Measurements from ENCODE around the gene KCNIP1.

The KCNIP1 gene

GRCh38 chr5:170554521-170555267 lies 50.9 kb downstream of the KCNIP1 start:
- H3K27me3 ChIP-seq (ENCODE audit: insufficient read depth, low read length): no peaks in the 10 kb centered on the region
- no peaks in the 10 kb centered on the region for H3K9me3 ChIP-seq (ENCODE audit: insufficient read depth, low read depth, low read length)
- H3K36me3 ChIP-seq (ENCODE audit: insufficient read depth, low read depth, low read length): no peaks in the 10 kb centered on the region
- H3K9ac ChIP-seq (ENCODE audit: low read depth, low read length): no peak overlapping the region
- H3K27ac ChIP-seq (ENCODE audit: low read length): no peak overlapping the region
- no peak overlapping the region for H3K4me3 ChIP-seq (ENCODE audit: low read length)
- no peaks in the 10 kb centered on the region for H3K4me1 ChIP-seq (ENCODE audit: insufficient read depth, low read length)

DNA sequence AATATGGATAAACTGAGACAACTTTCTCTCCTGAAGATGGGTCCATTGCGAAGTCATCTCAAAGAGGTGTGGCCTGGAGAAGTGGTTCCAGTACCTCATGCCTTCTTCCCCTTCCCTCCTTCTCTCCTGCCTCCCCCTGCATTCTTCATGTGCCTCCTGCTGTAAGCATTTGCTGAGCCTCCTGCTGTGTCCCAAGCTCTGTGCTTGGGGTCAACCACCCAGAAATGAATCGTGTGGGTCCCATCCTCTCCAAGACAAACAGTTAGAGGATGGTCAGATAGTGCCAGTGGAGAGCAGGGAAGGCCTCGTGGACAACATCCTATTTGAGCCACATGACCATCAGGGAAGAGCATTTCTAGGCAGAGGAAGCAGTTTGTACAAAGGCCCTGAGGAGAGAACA lies 53.5 kb downstream of the KCNIP1 start:
- no peak overlapping the region for H3K9ac ChIP-seq (ENCODE audit: low read depth, low read length)
- no peaks in the 10 kb centered on the region; the same call in 1 of the 2 replicates for H3K27me3 ChIP-seq (ENCODE audit: insufficient read depth, low read length)
- no peaks in the 10 kb centered on the region for H3K36me3 ChIP-seq (ENCODE audit: insufficient read depth, low read depth, low read length)
- no peak overlapping the region for H3K27ac ChIP-seq (ENCODE audit: low read length)
- no peak overlapping the region for H3K4me3 ChIP-seq (ENCODE audit: low read length)
- no peaks in the 10 kb centered on the region for H3K4me1 ChIP-seq (ENCODE audit: insufficient read depth, low read length)
- H3K9me3 ChIP-seq (ENCODE audit: insufficient read depth, low read depth, low read length): no peaks in the 10 kb centered on the region

- H3K27ac ChIP-seq (ENCODE audit: low read length): no peak overlapping the region
- no peaks in the 10 kb centered on the region for H3K9me3 ChIP-seq (ENCODE audit: insufficient read depth, low read depth, low read length)
- no peaks in the 10 kb centered on the region for H3K36me3 ChIP-seq (ENCODE audit: insufficient read depth, low read depth, low read length)
- H3K4me1 ChIP-seq (ENCODE audit: insufficient read depth, low read length): no peaks in the 10 kb centered on the region
- H3K4me3 ChIP-seq (ENCODE audit: low read length): no peak overlapping the region
- no peak overlapping the region for H3K9ac ChIP-seq (ENCODE audit: low read depth, low read length)
- no peaks in the 10 kb centered on the region; the same call in 1 of the 2 replicates for H3K27me3 ChIP-seq (ENCODE audit: insufficient read depth, low read length)
Measured at GRCh38 chr5:170559296-170559695, 55.5 kb downstream of the KCNIP1 start.

DNA sequence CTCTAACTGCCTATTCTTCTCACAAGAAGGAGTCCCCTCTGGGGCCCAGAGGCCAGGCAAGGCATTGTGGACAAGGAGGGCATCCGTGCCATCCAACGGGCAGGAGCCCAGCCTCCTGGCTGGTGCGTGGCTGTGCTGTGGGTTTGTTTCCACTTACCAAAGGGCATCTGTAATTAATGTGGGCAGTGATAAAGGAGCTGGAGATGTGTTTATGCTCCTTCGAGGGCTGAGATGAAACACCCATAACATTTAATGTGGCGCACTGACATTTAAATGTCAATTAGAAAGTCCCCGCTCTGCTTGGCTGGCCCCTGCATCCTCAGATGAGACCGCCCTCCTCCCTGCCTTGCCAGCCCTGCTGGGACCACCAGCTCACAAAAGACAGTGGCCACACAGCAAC lies 57.1 kb downstream of the KCNIP1 start:
- no peak overlapping the region for H3K4me3 ChIP-seq (ENCODE audit: low read length)
- no peaks in the 10 kb centered on the region for H3K36me3 ChIP-seq (ENCODE audit: insufficient read depth, low read depth, low read length)
- H3K27ac ChIP-seq (ENCODE audit: low read length): no peak overlapping the region
- no peaks in the 10 kb centered on the region; the same call in 1 of the 2 replicates for H3K27me3 ChIP-seq (ENCODE audit: insufficient read depth, low read length)
- H3K9me3 ChIP-seq (ENCODE audit: insufficient read depth, low read depth, low read length): no peaks in the 10 kb centered on the region
- H3K4me1 ChIP-seq (ENCODE audit: insufficient read depth, low read length): no peaks in the 10 kb centered on the region
- H3K9ac ChIP-seq (ENCODE audit: low read depth, low read length): no peak overlapping the region

- Histone ChIP-seq H3K27me3 (ENCODE audit: insufficient read depth, low read length) (no peaks in the 10 kb centered on the region; the same call in 1 of the 2 replicates), H3K36me3 (ENCODE audit: insufficient read depth, low read depth, low read length) (no peaks in the 10 kb centered on the region), H3K4me3 (ENCODE audit: low read length) (no peak overlapping the region), H3K4me1 (ENCODE audit: insufficient read depth, low read length) (no peaks in the 10 kb centered on the region), H3K9me3 (ENCODE audit: insufficient read depth, low read depth, low read length) (no peaks in the 10 kb centered on the region), H3K27ac (ENCODE audit: low read length) (no peak overlapping the region), H3K9ac (ENCODE audit: low read depth, low read length) (no peak overlapping the region)
Measured at GRCh38 chr5:170562166-170562874, 58.5 kb downstream of the KCNIP1 start.

GRCh38 chr5:170562875-170563228 lies 59.0 kb downstream of the KCNIP1 start:
- Histone ChIP-seq H3K9me3 (ENCODE audit: insufficient read depth, low read depth, low read length) (no peaks in the 10 kb centered on the region), H3K27ac (ENCODE audit: low read length) (no peak overlapping the region), H3K9ac (ENCODE audit: low read depth, low read length) (no peak overlapping the region), H3K4me1 (ENCODE audit: insufficient read depth, low read length) (no peaks in the 10 kb centered on the region), H3K27me3 (ENCODE audit: insufficient read depth, low read length) (no peaks in the 10 kb centered on the region; the same call in 1 of the 2 replicates), H3K36me3 (ENCODE audit: insufficient read depth, low read depth, low read length) (no peaks in the 10 kb centered on the region), H3K4me3 (ENCODE audit: low read length) (no peak overlapping the region)

DNA sequence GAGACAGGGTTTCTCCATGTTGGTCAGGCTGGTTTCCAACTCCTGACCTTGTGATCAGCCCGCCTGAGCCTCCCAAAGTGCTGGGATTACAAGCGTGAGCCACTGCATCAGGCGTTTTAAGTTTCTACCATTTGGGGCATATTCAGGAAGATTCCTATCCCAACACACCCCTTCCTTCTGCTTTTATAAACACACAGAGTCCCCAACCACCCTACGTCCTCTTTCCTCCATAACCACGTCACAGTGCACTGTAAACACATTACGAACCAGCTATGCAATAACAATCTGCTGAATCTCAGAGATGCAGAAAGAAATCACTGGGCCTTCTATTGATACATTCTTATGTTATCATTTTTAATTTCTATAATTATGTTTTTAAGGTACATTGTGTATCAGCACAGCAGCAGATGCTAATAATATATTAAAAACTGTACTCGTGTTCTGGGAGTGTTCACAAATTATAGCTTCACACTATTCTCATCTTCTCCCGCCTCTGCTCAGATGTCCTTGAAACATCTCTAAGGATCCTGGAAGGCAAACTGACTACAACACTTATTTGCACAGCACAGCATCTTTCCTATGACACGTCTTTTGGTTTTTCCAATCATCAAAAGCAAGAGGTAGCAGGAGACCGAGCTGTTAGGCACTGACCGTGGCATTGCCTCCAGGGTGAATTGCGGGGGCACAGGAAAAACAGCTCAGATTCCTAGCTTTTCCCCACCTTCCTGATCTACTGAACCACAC lies 60.2 kb downstream of the KCNIP1 start:
- H3K27me3 ChIP-seq (ENCODE audit: insufficient read depth, low read length): no peaks in the 10 kb centered on the region; the same call in 1 of the 2 replicates
- no peak overlapping the region for H3K4me3 ChIP-seq (ENCODE audit: low read length)
- H3K9ac ChIP-seq (ENCODE audit: low read depth, low read length): no peak overlapping the region
- no peaks in the 10 kb centered on the region for H3K36me3 ChIP-seq (ENCODE audit: insufficient read depth, low read depth, low read length)
- H3K4me1 ChIP-seq (ENCODE audit: insufficient read depth, low read length): no peaks in the 10 kb centered on the region
- no peak overlapping the region for H3K27ac ChIP-seq (ENCODE audit: low read length)
- H3K9me3 ChIP-seq (ENCODE audit: insufficient read depth, low read depth, low read length): no peaks in the 10 kb centered on the region

DNA sequence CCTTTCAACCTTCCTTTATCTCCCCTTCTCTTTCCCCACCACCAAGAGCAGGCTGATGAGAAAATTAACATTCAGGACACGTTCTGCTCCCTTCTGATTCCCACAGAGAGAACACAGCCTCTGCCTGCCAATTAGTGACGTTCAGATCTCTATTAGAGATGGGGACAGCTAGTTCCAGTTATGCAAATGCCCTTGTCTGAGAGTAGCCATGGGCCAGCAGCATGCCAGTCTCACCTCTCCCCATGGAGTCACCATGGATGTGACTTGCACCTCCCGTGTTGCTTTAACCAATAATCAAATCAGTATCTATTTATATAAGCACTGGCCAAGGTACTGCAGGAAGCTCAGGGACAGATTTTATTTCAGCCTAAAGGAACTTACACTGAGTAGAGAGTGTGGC lies 61.3 kb downstream of the KCNIP1 start:
- Histone ChIP-seq H3K36me3 (ENCODE audit: insufficient read depth, low read depth, low read length) (no peaks in the 10 kb centered on the region), H3K9ac (ENCODE audit: low read depth, low read length) (no peak overlapping the region), H3K27ac (ENCODE audit: low read length) (no peak overlapping the region), H3K4me1 (ENCODE audit: insufficient read depth, low read length) (no peaks in the 10 kb centered on the region), H3K9me3 (ENCODE audit: insufficient read depth, low read depth, low read length) (no peaks in the 10 kb centered on the region), H3K27me3 (ENCODE audit: insufficient read depth, low read length) (no peaks in the 10 kb centered on the region; the same call in 1 of the 2 replicates), H3K4me3 (ENCODE audit: low read length) (no peak overlapping the region)

DNA sequence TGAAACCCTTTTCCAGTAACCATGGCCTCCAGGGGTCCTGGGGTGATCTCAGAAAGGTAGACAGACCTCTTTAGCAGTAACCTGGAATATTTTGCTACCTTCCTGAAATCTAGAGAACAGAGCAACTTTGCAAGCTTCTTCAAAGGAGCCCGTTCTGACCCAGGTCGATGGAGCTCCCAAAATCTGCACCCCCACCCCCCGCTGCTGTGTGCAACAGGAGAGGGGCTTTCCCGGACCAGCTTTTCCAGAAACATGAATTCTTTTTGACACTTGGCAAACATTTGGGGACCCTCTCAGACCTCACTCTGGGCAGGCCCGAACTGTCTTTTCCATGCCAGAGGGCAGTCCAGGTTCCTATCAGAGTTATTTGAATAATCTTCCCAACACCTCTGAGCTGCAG lies 65.3 kb downstream of the KCNIP1 start:
- H3K4me3 ChIP-seq (ENCODE audit: low read length): no peak overlapping the region

GRCh38 chr5:170570476-170570875 lies 66.7 kb downstream of the KCNIP1 start:
- Histone ChIP-seq H3K27ac (ENCODE audit: low read length) (no peak overlapping the region), H3K27me3 (ENCODE audit: insufficient read depth, low read length) (no peaks in the 10 kb centered on the region), H3K9ac (ENCODE audit: low read depth, low read length) (no peak overlapping the region), H3K36me3 (ENCODE audit: insufficient read depth, low read depth, low read length) (no peaks in the 10 kb centered on the region), H3K9me3 (ENCODE audit: insufficient read depth, low read depth, low read length) (no peaks in the 10 kb centered on the region), H3K4me1 (ENCODE audit: insufficient read depth, low read length) (no peaks in the 10 kb centered on the region), H3K4me3 (ENCODE audit: low read length) (no peak overlapping the region)

More for the DNA sequence above, 65.3 kb downstream of the KCNIP1 start:
- H3K27ac ChIP-seq (ENCODE audit: low read length): no peak overlapping the region
- H3K36me3 ChIP-seq (ENCODE audit: insufficient read depth, low read depth, low read length): no peaks in the 10 kb centered on the region
- no peak overlapping the region for H3K9ac ChIP-seq (ENCODE audit: low read depth, low read length)
- no peaks in the 10 kb centered on the region for H3K9me3 ChIP-seq (ENCODE audit: insufficient read depth, low read depth, low read length)
- no peaks in the 10 kb centered on the region for H3K27me3 ChIP-seq (ENCODE audit: insufficient read depth, low read length)
- H3K4me1 ChIP-seq (ENCODE audit: insufficient read depth, low read length): no peaks in the 10 kb centered on the region

DNA sequence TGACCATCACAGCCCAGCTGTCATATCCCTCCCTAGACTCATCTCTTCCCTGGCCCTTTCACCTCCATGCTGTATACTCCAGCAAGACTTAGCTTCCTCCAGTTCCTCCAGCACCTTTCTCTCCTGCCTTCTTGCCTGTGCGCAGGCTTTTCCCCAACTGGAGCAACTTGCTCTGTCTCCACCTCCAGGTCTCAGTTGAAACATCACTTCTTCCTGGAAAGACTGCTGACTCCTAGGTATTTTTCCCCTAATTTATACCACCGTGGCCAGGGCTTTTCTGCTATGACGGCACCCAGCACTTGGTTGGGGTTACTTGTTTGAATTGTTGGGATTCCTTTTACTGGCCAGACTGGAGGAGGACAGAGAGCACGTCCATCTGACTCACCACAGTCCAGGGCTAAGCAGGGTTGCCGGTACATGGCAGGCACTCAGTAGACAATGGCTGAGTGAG lies 67.5 kb downstream of the KCNIP1 start:
- Histone ChIP-seq H3K27me3 (ENCODE audit: insufficient read depth, low read length) (no peaks in the 10 kb centered on the region), H3K9ac (ENCODE audit: low read depth, low read length) (no peak overlapping the region), H3K27ac (ENCODE audit: low read length) (no peak overlapping the region), H3K4me3 (ENCODE audit: low read length) (no peak overlapping the region), H3K36me3 (ENCODE audit: insufficient read depth, low read depth, low read length) (no peaks in the 10 kb centered on the region), H3K9me3 (ENCODE audit: insufficient read depth, low read depth, low read length) (no peaks in the 10 kb centered on the region), H3K4me1 (ENCODE audit: insufficient read depth, low read length) (no peaks in the 10 kb centered on the region)
